GM18499 (cell line): Measurements from ENCODE around the gene CACTIN.
"Not testable (repeated sequence)": the region's sequence is repeated elsewhere in the genome, so short reads cannot be mapped to it uniquely, and the experiment has no call there.

Experiments used
- ATAC-seq: cut with Tn5 transposase; IDR thresholded peaks from one replicate; pipeline ENCODE4 v1.9.1; 2021; ENCODE audit warnings: moderate number of reproducible peaks; ENCODE audit not compliant: insufficient read depth, unreplicated experiment

CACTIN gene

GRCh38 chr19:3632739-3633558 lies 6.4 kb upstream of the CACTIN start:
- ATAC-seq, result no peak

GRCh38 chr19:3632098-3632497 lies 5.5 kb upstream of the CACTIN start:
- no peak for ATAC-seq

- ATAC-seq, result no peak
Observed at GRCh38 chr19:3631053-3631861, 4.7 kb upstream of the CACTIN start.

- ATAC-seq, result not testable (repeated sequence)
Observed at GRCh38 chr19:3628766-3629165, 2.2 kb upstream of the CACTIN start.

GRCh38 chr19:3627351-3627723 lies 747 bp upstream of the CACTIN start:
- no peak for ATAC-seq

GRCh38 chr19:3625996-3626472 lies 556 bp downstream of the CACTIN start:
- ATAC-seq, result no peak

- ATAC-seq, result no peak
Observed at GRCh38 chr19:3623716-3624115, 2.9 kb downstream of the CACTIN start.

GRCh38 chr19:3622224-3622623 lies 4.4 kb downstream of the CACTIN start:
- ATAC-seq, result no peak

GRCh38 chr19:3621689-3622088 lies 4.9 kb downstream of the CACTIN start:
- ATAC-seq, result no peak

- ATAC-seq, result no peak
Observed at GRCh38 chr19:3620817-3621547, 5.6 kb downstream of the CACTIN start.

GRCh38 chr19:3620145-3620816 lies 6.3 kb downstream of the CACTIN start:
- ATAC-seq, result no peak

- no peak for ATAC-seq
Observed at GRCh38 chr19:3619631-3620012, 7.0 kb downstream of the CACTIN start.

GRCh38 chr19:3618811-3619630 lies 7.6 kb downstream of the CACTIN start:
- no peak for ATAC-seq

- no peak for ATAC-seq
Observed at GRCh38 chr19:3618144-3618810, 8.3 kb downstream of the CACTIN start.

- ATAC-seq, result no peak
Observed at GRCh38 chr19:3617463-3617862, 9.1 kb downstream of the CACTIN start.

GRCh38 chr19:3615524-3616135 lies 11.0 kb downstream of the CACTIN start:
- ATAC-seq, result no peak

- no peak for ATAC-seq
Observed at GRCh38 chr19:3614858-3615505, 11.6 kb downstream of the CACTIN start.
